SHP77 treated with DMSO at 0.1 percent for 48 hours (cell line): ENCODE data around the gene HMCN2.

Experiments used
- DNase-seq: peaks from one replicate; lab custom pipeline; 2025; lab: John Stamatoyannopoulos, UW

Gene HMCN2

DNA sequence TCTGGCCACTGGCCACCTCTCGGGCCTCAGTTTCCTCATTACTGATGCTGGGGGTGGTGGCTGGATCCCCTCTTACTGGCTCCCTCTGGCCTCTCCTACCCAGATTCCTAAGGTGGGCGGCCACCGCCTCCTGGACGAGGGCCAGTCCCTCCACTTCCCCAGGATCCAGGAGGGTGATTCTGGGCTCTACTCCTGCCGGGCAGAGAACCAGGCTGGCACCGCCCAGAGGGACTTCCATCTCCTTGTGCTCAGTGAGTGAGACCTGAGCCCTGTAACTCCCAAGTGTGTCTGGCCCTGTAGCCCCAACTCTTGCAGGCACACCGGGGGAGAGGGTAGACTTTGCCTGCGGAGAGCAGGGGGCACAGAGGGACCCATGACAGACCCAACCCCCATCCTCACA, 83.3 kb downstream of the HMCN2 start:
- DNase-seq: no peak

DNA sequence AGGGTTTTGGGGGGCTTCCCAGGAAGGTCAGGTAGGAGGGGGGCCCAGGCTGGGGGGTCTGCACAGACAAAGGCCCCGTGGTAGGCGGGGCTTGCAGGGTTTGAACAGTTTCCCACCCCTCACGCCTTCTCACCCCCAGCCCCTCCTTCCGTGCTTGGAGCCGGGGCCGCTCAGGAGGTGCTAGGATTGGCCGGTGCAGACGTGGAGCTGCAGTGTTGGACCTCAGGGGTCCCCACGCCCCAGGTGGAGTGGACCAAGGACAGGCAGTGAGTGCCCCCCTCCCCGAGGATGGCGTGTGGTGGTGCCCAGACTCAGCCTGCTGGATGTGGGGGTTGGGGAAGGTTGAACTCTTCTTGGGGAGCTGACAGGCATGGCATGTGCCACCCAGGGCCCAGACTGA, 83.8 kb downstream of the HMCN2 start:
- DNase-seq: no peak

- no peak for DNase-seq
Measured at GRCh38 chr9:130351343-130351742, 85.8 kb downstream of the HMCN2 start.

DNA sequence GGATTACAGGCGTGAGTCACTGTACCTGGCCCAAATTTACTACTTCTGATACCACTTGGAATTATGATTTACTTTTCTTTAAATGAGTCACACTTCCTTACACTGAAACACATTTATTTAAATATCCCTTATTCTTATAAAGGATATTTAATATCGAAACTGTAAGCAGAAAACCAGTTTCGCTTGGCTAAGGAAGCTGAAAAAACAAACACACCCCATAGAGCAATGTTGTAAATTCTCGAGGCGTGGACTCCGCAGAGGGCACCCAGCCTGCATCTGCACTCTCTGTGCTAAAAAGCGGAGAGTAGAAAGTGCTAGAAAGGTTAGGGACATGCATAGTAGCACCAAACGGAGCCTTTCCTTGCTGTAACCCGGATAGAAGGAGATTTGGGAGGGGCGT, 86.5 kb downstream of the HMCN2 start:
- DNase-seq: no peak

DNA sequence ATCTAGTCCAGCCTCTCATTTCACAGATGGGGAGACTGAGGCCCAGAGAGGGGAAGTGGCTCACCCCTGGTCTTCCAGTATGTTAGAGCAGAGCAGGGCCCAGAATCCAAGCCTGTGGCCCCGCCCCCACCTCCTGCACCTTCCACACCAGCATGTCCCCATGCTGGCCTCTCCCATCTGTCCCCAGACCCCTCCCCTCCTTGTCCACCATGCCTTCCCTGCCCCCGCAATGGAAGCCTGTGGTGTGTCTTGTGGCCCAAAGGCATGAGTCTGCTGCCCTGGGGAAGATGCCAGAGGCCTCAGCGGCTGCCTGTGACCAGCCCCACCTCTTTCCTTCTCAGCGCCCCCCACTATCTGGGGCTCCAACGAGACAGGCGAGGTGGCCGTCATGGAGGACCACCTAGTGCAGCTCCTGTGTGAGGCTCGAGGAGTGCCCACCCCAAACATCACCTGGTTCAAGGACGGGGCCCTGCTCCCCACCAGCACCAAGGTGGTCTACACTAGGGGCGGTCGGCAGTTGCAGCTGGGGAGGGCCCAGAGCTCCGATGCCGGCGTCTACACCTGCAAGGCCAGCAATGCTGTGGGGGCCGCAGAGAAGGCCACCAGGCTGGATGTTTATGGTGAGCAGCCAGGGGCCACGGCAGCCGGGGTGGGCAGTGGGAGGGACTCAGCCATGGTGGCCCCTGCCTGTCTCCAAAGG, 87.2 kb downstream of the HMCN2 start:
- DNase-seq: no peak

- no peak for DNase-seq
Measured at GRCh38 chr9:130354378-130354777, 88.8 kb downstream of the HMCN2 start.

- DNase-seq: no peak
Measured at GRCh38 chr9:130354806-130355205, 89.2 kb downstream of the HMCN2 start.

GRCh38 chr9:130356033-130356432, 90.5 kb downstream of the HMCN2 start:
- no peak for DNase-seq

- DNase-seq: no peak
Measured at GRCh38 chr9:130356877-130357584, 91.5 kb downstream of the HMCN2 start.

DNA sequence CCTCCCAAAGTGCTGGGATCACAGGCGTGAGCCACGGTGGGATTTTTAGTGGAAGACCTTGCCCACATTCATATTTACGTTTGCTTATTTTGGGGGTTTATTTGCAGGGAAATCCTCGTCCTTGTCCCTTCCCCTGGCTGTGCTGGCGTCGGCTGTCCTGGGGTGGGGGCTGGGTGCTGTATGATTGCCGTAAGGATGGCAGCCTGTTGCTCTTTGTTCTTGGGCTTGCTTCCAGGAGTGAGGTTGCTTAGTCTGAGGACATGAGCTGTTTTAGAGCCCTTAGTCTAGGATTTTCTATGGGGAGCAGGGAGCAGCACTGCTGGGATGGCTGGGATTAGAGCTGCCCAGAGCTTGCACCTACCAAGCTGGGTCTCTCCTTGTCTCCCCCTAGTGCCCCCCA, 93.4 kb downstream of the HMCN2 start:
- DNase-seq: no peak

GRCh38 chr9:130359819-130360218, 94.3 kb downstream of the HMCN2 start:
- no peak for DNase-seq

DNA sequence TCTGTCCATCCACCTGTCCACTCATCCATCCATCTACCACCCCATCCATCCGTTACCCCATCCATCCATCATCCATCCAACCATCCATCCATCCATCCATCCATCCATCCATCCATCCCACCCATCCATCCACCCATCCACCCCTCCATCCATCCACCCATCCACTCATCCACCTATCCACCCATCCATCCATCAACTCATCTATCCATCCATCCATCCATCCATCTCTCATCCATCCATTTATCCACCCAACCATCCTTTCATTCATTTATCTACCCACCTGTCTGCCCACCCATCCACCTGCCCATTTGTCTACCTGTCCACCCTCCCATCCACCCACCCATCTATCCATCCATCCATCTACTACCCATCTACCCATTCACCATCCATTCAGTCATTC, 95.1 kb downstream of the HMCN2 start:
- no peak for DNase-seq

- no peak for DNase-seq
Measured at GRCh38 chr9:130361873-130362362, 96.4 kb downstream of the HMCN2 start.

DNA sequence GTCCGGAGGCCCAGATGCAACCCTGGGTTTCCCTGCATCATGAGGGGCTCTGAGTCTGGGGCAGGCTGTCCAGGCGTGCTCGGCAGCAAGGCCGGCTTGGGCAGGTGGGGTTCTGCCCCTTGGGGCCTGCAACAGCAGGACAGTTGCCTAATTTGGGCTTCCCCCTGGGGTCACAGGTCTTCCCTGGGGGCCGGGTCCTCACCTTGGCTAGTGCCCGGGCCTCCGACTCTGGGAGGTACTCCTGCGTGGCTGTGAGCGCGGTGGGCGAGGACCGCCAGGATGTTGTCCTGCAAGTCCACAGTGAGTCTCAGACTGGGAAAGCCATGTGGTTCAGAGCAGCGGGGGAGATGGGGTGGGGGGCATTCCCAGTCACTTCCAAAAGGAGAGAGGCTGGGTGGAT, 97.1 kb downstream of the HMCN2 start:
- DNase-seq: no peak

DNA sequence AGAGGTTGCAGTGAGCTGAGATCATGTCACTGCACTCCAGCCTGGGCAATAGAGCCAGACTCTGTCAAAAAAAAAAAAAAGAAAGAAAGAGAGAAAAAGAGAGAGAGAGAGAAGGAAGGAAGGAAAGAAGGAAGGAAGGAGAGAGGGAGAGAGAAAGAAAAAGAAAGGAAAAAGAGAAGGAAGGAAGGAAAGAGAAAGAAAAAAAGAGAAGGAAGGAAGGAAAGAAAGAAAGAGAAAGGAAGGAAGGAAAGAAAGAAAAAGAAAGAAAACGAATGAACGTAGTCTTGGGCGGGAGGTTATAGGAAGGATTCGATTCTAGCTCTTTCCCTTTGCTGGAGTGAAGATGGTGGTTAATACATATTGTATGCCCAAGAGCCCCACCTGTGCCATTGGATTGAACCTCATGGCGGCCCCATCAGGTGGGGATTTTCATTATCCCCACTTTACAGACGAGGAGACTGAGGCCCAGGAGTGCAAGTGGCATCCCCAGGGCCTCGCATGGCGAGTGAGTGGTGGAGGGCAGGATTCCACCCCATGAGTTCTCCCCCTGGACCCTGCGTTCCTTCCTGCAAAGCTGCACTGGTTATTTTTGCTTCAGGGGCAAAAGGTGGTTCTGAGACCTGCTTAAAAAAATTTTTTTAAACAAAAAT, 98.3 kb downstream of the HMCN2 start:
- no peak for DNase-seq

DNA sequence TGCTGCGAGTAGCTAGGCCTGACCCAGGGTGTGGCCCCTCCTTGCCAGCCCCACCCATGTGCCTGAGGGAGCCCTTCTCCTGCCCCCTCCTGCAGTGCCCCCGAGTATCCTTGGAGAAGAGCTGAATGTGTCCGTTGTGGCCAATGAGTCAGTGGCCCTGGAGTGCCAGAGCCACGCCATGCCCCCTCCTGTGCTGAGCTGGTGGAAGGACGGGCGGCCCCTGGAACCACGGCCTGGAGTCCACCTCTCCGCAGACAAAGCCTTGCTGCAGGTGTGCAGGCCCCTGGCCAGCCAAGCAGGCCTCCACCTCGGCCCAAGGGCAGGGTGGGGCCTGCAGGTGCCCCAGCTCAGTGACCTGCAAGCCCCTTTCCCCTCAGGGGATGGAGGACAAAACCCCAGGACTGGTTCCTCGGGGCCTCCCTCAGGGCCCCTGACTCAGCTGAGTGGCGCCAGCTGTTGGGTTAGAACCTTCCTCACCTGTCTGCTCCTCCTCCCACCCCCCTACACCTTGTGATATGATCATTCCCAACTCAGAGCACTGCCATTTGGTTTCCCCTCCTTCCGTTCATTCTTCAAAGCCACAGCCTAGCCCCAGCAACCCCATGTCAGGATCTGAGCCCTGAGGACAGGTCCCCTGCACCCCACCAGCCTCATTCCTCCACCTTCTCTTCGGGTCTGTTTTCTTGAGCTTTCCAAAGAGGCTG, 99.2 kb downstream of the HMCN2 start:
- no peak for DNase-seq

GRCh38 chr9:130365323-130365721, 99.8 kb downstream of the HMCN2 start:
- DNase-seq: no peak

DNA sequence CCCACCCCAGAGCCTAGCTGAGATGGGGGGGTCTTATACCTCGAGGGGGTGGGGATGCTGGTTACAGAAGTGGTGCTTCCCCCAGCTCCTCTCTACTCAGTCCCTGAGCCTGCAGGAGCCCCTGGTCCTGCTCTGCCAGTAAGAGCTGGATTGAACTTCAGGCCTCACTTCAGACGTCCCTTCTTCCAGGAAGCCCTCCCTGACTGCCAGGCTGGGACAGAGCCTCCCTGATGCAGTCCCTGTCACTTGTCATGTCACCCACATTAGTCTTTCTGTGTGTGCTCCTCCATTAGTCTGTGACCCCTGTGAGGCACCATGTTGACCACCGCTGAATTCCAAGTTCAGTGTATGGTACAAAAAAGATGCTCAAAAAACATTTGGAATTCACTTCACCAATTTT, 100.5 kb downstream of the HMCN2 start:
- no peak for DNase-seq

- no peak for DNase-seq
Measured at GRCh38 chr9:130366888-130367550, 101.5 kb downstream of the HMCN2 start.

GRCh38 chr9:130368631-130369103, 103.1 kb downstream of the HMCN2 start:
- DNase-seq: no peak

GRCh38 chr9:130370226-130370625, 104.7 kb downstream of the HMCN2 start:
- no peak for DNase-seq
